H9 (cell line): ENCODE data around the gene ASF1B. TPM values are rescaled to one million over a fixed set of nuclear protein-coding genes. Genes with fewer than 3 reads are reported as not detected.

ENCODE experiments used
- DNase-seq: peaks from one replicate; pipeline ENCODE4 v3.0.0-alpha.2; 2017
- H2AFZ ChIP-seq: one replicate; pipeline ENCODE4 v1.6.1; 2013; ENCODE audit warnings: mild to moderate bottlenecking, low read length, control low read depth, moderate library complexity
- H2AK5ac ChIP-seq: 2 replicates; pipeline ENCODE4 v1.6.1; 2013; ENCODE audit warnings: low read length, control low read depth, mixed read lengths; ENCODE audit not compliant: insufficient read length
- H2BK120ac ChIP-seq: one replicate; pipeline ENCODE4 v1.6.1; 2013; ENCODE audit warnings: low read depth, mild to moderate bottlenecking, low read length, control low read depth, inconsistent platforms; ENCODE audit not compliant: poor library complexity, severe bottlenecking
- H2BK12ac ChIP-seq: 2 replicates; pipeline ENCODE4 v1.6.1; 2013; ENCODE audit warnings: low read length, control low read depth, mixed read lengths, low read depth; ENCODE audit not compliant: insufficient read length
- H2BK15ac ChIP-seq: 2 replicates; pipeline ENCODE4 v1.6.1; 2013; ENCODE audit warnings: low read depth, low read length, control low read depth
- H2BK20ac ChIP-seq: one replicate; pipeline ENCODE4 v1.6.1; 2013; ENCODE audit warnings: low read depth, mild to moderate bottlenecking, low read length, control low read depth, inconsistent platforms; ENCODE audit not compliant: poor library complexity, severe bottlenecking
- H2BK5ac ChIP-seq: 2 replicates; pipeline ENCODE4 v1.6.1; 2013; ENCODE audit warnings: low read length, control low read depth, mixed read lengths; ENCODE audit not compliant: insufficient read length
- H3K14ac ChIP-seq: 2 replicates; pipeline ENCODE4 v1.6.1; 2013; ENCODE audit warnings: low read length, control low read depth; ENCODE audit not compliant: insufficient read depth
- H3K18ac ChIP-seq: 2 replicates; pipeline ENCODE4 v1.6.1; 2013; ENCODE audit warnings: low read depth, mild to moderate bottlenecking, mixed read lengths, low read length, control low read depth; ENCODE audit not compliant: insufficient read length
- H3K23ac ChIP-seq: 2 replicates; pipeline ENCODE4 v1.6.1; 2013; ENCODE audit warnings: low read length, control low read depth, mixed read lengths, low read depth; ENCODE audit not compliant: insufficient read length
- H3K23me2 ChIP-seq: 2 replicates; pipeline ENCODE4 v1.6.1; 2013; ENCODE audit warnings: low read depth, mild to moderate bottlenecking, mixed read lengths, low read length, control low read depth; ENCODE audit not compliant: insufficient read length, poor library complexity, severe bottlenecking
- H3K27ac ChIP-seq: 2 replicates; pipeline ENCODE4 v1.5.1; 2013; ENCODE audit warnings: low read length, control low read depth, mixed read lengths, low read depth; ENCODE audit not compliant: insufficient read length
- H3K27me3 ChIP-seq: 2 replicates; pipeline ENCODE4 v1.6.1; 2013; ENCODE audit warnings: low read length, control low read depth, inconsistent platforms; ENCODE audit not compliant: insufficient read depth
- H3K4ac ChIP-seq: 2 replicates; pipeline ENCODE4 v1.6.1; 2013; ENCODE audit warnings: low read depth, mild to moderate bottlenecking, control low read depth, inconsistent platforms, low read length, moderate library complexity
- H3K4me1 ChIP-seq: 2 replicates; pipeline ENCODE4 v1.6.1; 2013; ENCODE audit warnings: low read length, control low read depth, inconsistent platforms; ENCODE audit not compliant: insufficient read depth
- H3K4me2 ChIP-seq: 2 replicates; pipeline ENCODE4 v1.6.1; 2013; ENCODE audit warnings: low read length, control low read depth, mixed read lengths; ENCODE audit not compliant: insufficient read length, insufficient read depth
- H3K56ac ChIP-seq: 2 replicates; pipeline ENCODE4 v1.6.1; 2013; ENCODE audit warnings: low read depth, mild to moderate bottlenecking, mixed read lengths, low read length, control low read depth; ENCODE audit not compliant: insufficient read length
- H3K79me1 ChIP-seq: 2 replicates; pipeline ENCODE4 v1.6.1; 2013; ENCODE audit warnings: low read depth, mild to moderate bottlenecking, moderate library complexity, low read length, control low read depth, inconsistent platforms; ENCODE audit not compliant: insufficient read depth, poor library complexity, severe bottlenecking
- H3K79me2 ChIP-seq: 2 replicates; pipeline ENCODE4 v1.6.1; 2013; ENCODE audit warnings: low read length, control low read depth, inconsistent platforms; ENCODE audit not compliant: insufficient read depth
- H3K9ac ChIP-seq: 2 replicates; pipeline ENCODE4 v1.6.1; 2013; ENCODE audit warnings: low read length, control low read depth, mixed read lengths; ENCODE audit not compliant: insufficient read length; ENCODE audit errors: extremely low read depth
- H3K9me3 ChIP-seq: one replicate; pipeline ENCODE4 v1.6.1; 2013; ENCODE audit warnings: low read depth, low read length, inconsistent platforms; ENCODE audit not compliant: control insufficient read depth
- H3T11ph ChIP-seq: one replicate; pipeline ENCODE4 v1.6.1; 2013; ENCODE audit warnings: mild to moderate bottlenecking, low read length, control low read depth, inconsistent platforms
- H4K20me1 ChIP-seq: one replicate; pipeline ENCODE4 v1.6.1; 2013; ENCODE audit not compliant: control insufficient read depth, insufficient read length, insufficient read depth
- H4K5ac ChIP-seq: 2 replicates; pipeline ENCODE4 v1.6.1; 2013; ENCODE audit warnings: low read depth, mild to moderate bottlenecking, mixed read lengths, low read length, control low read depth; ENCODE audit not compliant: insufficient read length
- H4K8ac ChIP-seq: replicated peaks from 2 replicates; pipeline ENCODE4 v1.6.1; 2013; ENCODE audit warnings: low read length, control low read depth, mixed read lengths, low read depth; ENCODE audit not compliant: insufficient read length
- H4K91ac ChIP-seq: 2 replicates; pipeline ENCODE4 v1.6.1; 2013; ENCODE audit warnings: low read depth, mild to moderate bottlenecking, moderate library complexity, mixed read lengths, low read length, control low read depth; ENCODE audit not compliant: insufficient read length
- H3K27ac Mint-ChIP-seq, 3 experiments: 2 replicates in 2 of 3; 3 replicates in 1 of 3; pipeline ENCODE4 v1.8.0; 2020 to 2021; ENCODE audit warnings: mixed read lengths in 3 of 3, mild to moderate bottlenecking in 1 of 3, moderate library complexity in 1 of 3
- H3K27me3 Mint-ChIP-seq: 2 replicates; pipeline ENCODE4 v1.8.0; 2021; ENCODE audit warnings: low read depth, mild to moderate bottlenecking, moderate library complexity, mixed read lengths
- H3K36me3 Mint-ChIP-seq, 3 experiments: 2 replicates in 2 of 3; 3 replicates in 1 of 3; pipeline ENCODE4 v1.8.0; 2020 to 2021; ENCODE audit warnings: low read depth in 3 of 3, mixed read lengths in 3 of 3; ENCODE audit not compliant: insufficient read depth in 1 of 3
- H3K4me1 Mint-ChIP-seq, 2 experiments: 2 replicates each; pipeline ENCODE4 v1.8.0; 2020; ENCODE audit warnings: mixed read lengths in 2 of 2
- H3K4me3 Mint-ChIP-seq, 2 experiments: 2 replicates in 1 of 2; 3 replicates in 1 of 2; pipeline ENCODE4 v1.8.0; 2020 to 2021; ENCODE audit warnings: mild to moderate bottlenecking in 2 of 2, mixed read lengths in 2 of 2, moderate library complexity in 1 of 2
- H3K9me3 Mint-ChIP-seq, 2 experiments: 2 replicates in 1 of 2; 3 replicates in 1 of 2; pipeline ENCODE4 v1.8.0; 2020; ENCODE audit warnings: mild to moderate bottlenecking in 2 of 2, mixed read lengths in 2 of 2, moderate library complexity in 1 of 2
- CTCF ChIP-seq: fragments of 200-600 bp; sonication (generic); conservative IDR thresholded peaks from 3 replicates; pipeline ENCODE4 v1.8.0; 2021; ENCODE audit warnings: antibody characterized with exemption, mild to moderate bottlenecking
- WGBS: extraction: QIAGEN DNeasy Blood & Tissue Kit; methylation state at CpG from one replicate; pipeline ENCODE4 v1.1.7; 2013; ENCODE audit warnings: missing lambda C conversion rate, low lambda C conversion rate, mixed read lengths; ENCODE audit not compliant: insufficient read length; ENCODE audit errors: extremely low coverage; 5-methylcytosine and 5-hydroxymethylcytosine counted together
- total RNA-seq: library from RNA; stranded (reverse); gene quantifications from 2 replicates; pipeline ENCODE4 v1.2.1, GENCODE V29; 2021

ASF1B gene
- total RNA-seq, 1 experiment from 2014 or later: 46.6 TPM

GRCh38 chr19:14156971-14157717, 20.8 kb upstream of the ASF1B start:
- TF ChIP-seq CTCF: no peak
- H4K20me1 ChIP-seq: no peaks in the 10 kb centered on the region
- no peak overlapping the region for H3K23ac ChIP-seq
- no peaks in the 10 kb centered on the region for H3K79me1 ChIP-seq
- no peak overlapping the region for H3K4me3 Mint-ChIP-seq
- H3K4me1 Mint-ChIP-seq: no peaks in the 10 kb centered on the region
- no peak overlapping the region for H4K91ac ChIP-seq
- no peaks in the 10 kb centered on the region for H3K79me2 ChIP-seq
- WGBS: no CpG with 5 or more reads among the region's 26 CpGs
- H3K4ac ChIP-seq: no peak overlapping the region
- H3K56ac ChIP-seq: no peak overlapping the region
- H3K27ac ChIP-seq: no peak overlapping the region
- H4K5ac ChIP-seq: no peak overlapping the region
- H2AFZ ChIP-seq: no peak overlapping the region
- H3K27ac Mint-ChIP-seq: no peak overlapping the region
- H2BK20ac ChIP-seq: no peak overlapping the region
- H3K27me3 Mint-ChIP-seq: no peaks in the 10 kb centered on the region
- H2BK15ac ChIP-seq: no peak overlapping the region
- H3K4me2 ChIP-seq: no peak overlapping the region
- no peaks in the 10 kb centered on the region for H3K9me3 ChIP-seq
- no peak overlapping the region for H4K8ac ChIP-seq
- H3K9me3 Mint-ChIP-seq: no peaks in the 10 kb centered on the region
- no peak overlapping the region for H2BK5ac ChIP-seq
- H3K23me2 ChIP-seq: no peaks in the 10 kb centered on the region
- H3K14ac ChIP-seq: no peak overlapping the region
- no peak overlapping the region for H2BK12ac ChIP-seq
- no peak overlapping the region for H3K9ac ChIP-seq
- H3K36me3 Mint-ChIP-seq: peaks cover 33 to 76% (median 65%) of the 10 kb centered on the region in 3 experiments; a peak in 6 of 7 replicates
- H2BK120ac ChIP-seq: no peak overlapping the region
- no peak overlapping the region for H3T11ph ChIP-seq
- no peak for DNase-seq
- H3K4me1 ChIP-seq: no peaks in the 10 kb centered on the region
- no peak overlapping the region for H2AK5ac ChIP-seq
- no peaks in the 10 kb centered on the region for H3K27me3 ChIP-seq
- H3K18ac ChIP-seq: no peak overlapping the region
